ENCODE measurements around the gene PKNOX2.

The PKNOX2 gene

GRCh38 chr11:125320347-125321076, 156.0 kb downstream of the PKNOX2 start:
- no peak for DNase-seq

DNA sequence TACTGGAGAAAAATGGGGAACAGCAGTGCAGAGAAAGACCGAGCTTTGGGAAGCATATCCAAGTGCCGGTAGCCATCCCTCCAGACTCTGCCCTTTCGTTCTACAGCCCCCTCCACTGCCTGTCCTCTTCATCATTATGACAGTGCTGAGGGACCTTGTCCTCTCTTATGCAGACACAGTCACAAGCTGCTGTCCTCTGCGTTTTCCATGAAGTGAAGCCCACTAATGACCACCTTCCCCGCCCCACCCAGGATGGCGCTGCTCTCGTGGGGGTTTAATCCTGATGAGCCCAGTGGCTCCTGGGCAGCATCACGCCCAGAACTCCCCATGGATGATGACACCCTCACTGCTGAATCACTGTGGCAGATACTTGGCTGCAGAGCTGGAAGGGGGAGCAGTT, 157.7 kb downstream of the PKNOX2 start:
- DNase-seq: no peak

DNA sequence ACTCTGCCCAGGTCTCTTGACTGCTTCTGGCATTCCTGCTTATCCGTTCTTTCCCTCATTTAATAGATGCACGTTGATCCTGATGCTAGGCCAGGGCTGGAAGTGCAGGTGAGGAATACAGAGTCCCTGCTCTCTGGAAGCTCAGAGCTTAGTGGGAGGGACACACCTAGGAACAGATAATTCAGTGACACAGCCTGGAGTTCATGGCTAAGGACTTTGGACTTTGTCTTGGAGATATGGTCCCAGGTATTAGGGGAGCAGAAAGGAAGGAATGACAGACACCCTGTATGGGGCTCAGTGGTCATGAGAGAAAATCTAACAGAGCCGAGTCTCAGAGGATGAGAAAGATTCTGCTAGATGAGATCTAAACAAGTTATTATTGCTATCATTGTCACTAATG, 160.6 kb downstream of the PKNOX2 start:
- no peak for DNase-seq

DNA sequence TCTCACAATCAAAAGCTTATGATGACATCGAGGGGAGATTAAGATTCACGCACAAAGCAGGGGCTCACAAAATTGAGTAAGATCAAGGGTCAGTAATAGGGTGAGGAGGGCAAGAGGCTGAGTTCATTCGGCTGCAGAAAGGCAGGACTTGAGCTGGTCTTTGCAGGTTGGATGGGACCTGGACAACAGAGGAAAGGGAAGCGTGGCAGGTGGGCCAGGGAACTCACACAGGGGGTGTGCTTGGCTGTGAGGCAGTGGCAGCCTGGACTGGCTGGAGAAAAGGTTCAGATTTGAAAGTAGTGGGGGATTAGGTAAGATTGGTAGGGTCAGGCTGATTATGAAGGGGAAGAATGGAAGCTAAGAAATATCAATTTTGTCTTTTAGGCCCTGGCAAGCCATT, 161.6 kb downstream of the PKNOX2 start:
- DNase-seq: no peak

- no peak for DNase-seq
Measured at GRCh38 chr11:125327518-125328224, 163.1 kb downstream of the PKNOX2 start.

DNA sequence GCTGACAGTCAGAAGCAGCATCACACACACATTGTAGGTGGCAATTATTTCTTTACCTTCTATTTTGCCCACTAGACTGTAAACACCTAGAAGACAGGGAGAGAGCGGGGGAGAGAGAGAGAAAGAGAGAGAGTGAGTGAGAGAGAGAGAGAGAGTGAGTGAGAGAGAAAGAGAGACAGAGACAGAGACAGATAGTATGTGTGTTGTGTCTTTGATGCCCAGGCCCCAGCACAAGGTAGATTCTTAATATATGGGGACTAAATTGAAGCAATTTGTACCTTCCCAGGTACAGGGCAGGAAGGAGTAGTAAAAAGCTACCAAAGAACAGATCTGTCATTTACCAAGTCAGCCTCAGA, 163.7 kb downstream of the PKNOX2 start:
- DNase-seq: no peak

GRCh38 chr11:125329786-125330185, 165.2 kb downstream of the PKNOX2 start:
- no peak for DNase-seq

GRCh38 chr11:125330462-125331325, 166.1 kb downstream of the PKNOX2 start:
- no peak for DNase-seq

DNA sequence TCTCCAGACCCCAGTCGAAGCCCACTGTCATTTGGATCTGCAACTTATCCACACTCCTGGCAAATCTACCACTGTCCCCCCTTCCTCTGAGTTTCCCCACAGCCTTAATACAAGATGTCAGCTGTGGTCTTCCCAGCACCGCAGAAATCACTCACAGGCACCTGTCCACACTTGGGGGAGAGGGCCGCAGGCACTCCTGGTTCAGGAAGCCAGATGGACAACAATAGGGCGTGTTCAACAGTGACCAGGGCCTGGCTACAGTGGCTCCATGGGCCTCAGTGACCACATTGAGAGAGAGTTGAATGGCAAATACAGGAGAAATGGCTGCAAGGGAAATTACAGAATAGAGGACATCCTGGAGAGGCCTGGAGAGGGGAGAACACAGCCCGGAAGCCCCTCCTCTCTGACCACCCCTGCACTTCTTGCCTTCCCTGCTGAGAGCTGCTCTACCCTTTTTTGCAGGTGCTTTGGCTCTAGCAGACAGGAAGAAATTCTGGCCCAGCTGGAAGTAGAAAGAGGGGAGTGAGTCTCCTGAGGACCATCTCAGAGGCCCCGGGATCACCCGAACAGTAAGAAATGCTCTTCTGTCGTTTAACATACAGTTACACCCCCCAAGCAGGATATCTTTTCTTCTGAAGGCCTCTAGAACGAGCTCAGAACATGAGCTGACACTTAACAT, 166.9 kb downstream of the PKNOX2 start:
- no peak for DNase-seq

DNA sequence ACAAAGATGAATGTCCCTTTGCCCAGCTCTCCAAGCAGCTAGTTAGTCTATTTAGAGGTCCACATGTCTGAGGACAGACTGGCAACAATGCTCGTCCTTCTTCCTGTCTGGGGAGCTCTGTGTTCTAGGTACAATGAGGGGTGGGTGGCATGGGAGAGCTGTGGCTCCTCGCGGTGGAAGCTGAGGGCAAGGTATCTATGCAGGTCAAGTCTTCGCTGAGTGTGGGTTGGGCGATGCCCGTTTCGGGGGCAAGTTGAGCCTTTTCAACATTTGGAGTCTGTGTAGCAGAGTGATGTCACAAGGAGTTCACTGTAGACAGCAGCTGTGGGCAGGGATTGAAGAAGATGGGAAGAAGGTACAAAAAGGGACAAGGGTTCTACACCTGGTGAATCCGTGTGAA, 168.3 kb downstream of the PKNOX2 start:
- DNase-seq: no peak

- DNase-seq: no peak
Measured at GRCh38 chr11:125333354-125334073, 169.0 kb downstream of the PKNOX2 start.

DNA sequence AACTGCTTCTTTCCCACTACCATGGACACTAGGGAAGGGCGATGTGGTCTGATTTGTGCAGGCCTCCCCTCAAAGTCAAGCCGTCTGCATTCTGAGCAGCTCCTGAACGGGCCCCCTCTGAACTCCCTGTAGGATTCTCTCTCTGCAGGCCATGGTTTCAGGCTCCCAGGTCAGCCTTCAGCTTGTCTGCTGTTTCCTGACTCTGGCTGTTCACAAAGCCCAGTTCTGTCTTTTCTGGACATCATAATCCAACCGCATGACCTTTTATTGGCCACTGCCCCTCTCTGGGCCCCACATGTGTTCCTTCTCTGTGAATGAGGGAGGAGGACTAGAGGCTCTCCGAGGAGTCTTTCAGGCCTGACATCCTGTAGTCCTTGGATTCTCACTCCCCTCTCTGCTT, 170.6 kb downstream of the PKNOX2 start:
- no peak for DNase-seq

GRCh38 chr11:125337836-125338834, 173.6 kb downstream of the PKNOX2 start:
- no peak for DNase-seq

- DNase-seq: no peak
Measured at GRCh38 chr11:125338886-125339811, 174.6 kb downstream of the PKNOX2 start.

DNA sequence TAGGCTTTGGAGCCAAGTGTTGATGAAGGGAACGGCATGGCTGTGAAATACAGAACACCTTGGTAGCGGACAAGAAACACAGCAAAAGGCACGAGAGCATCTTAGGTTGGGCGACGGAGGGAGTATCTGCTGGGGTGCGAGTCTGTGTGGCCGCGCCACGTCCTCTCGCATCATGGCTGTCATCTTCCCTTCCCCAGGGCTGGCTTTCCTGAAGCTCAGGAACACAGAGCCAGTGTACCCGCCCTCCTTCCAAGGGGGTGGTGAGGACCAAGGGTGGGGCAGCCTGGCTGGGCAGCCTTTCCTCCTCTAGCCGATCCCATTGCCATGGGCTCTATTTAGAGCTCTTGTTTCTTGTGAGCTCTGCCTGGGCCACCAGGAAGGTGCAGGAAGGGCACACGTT, 177.1 kb downstream of the PKNOX2 start:
- no peak for DNase-seq

DNA sequence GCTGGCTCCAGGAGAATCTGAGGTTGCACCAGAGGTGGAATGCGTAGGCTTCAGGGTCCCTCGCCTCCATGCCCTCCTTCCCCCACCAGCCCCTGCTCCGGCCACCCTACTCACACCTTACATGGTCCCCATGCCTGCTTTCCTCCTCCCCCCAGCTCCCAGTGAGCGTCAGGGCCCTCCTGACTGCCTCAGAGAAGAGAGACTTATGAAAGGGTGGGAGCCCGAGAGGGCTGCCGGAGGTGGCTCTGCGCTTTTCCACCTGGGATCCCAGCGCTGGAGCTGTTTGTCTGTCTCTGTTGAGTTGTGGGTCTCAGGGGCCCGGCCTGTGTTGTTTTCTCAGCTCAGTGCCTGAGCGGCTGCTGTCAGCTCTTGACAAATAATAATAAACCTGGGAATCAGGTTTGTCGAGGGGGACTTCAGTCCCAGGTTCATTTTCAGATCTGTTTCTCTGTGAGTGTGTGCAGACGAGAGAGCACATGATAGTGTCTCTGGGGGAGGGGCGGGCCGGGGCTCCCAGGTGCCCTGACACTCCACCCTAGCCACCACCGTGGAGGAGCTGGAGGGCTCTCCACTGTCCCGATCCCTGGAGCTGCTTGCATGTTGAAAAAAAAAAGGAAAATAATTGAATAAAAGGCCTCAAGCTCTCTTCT, 177.9 kb downstream of the PKNOX2 start:
- no peak for DNase-seq

DNA sequence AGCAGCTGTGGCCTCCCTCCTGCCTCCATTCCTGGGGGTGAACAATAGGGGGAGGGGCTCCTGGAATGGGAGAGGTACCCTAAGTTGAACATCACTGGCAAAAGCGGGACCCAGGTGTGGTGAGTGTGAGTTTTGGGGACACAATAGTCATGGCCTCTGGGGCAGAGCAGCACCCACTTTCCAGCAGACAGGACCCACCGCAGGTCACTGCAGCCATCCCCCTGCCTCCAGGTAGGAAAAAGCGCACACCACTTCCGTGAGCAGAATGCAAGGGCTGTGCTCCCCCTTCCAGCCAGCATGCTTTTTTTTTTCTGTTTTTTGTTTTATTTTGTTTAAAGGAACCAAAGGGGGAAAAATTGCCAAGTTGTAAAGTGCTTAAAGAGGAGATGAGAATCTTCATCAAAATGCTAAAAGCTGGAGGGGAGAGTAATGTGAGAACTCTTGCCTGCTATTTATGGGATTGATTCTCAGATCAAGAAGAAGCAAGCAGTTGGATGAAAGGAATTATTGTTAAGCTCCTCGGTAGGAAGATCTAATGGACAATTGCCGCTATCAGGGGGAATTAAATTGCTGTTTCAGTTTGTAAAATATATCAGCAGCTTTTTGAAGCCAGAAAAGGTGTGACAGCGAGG, 178.7 kb downstream of the PKNOX2 start:
- DNase-seq: no peak

- no peak for DNase-seq
Measured at GRCh38 chr11:125343718-125344131, 179.2 kb downstream of the PKNOX2 start.
